Neuronal stem cell (in vitro differentiated cells): ENCODE data around the gene UNG.

Source experiments
- DNase-seq: peaks from one replicate; pipeline ENCODE4 v3.0.0-alpha.2; 2013; ENCODE audit warnings: low spot score
- H2AFZ ChIP-seq: one replicate; pipeline ENCODE4 v1.6.1; 2013; ENCODE audit warnings: mild to moderate bottlenecking, low read length, inconsistent platforms
- H2AK5ac ChIP-seq: 2 replicates; pipeline ENCODE4 v1.6.1; 2013; ENCODE audit warnings: low read depth, mild to moderate bottlenecking, inconsistent platforms, low read length, moderate library complexity, mixed read lengths
- H2BK120ac ChIP-seq: 2 replicates; pipeline ENCODE4 v1.6.1; 2013; ENCODE audit warnings: low read depth, mild to moderate bottlenecking, inconsistent platforms, low read length, moderate library complexity, mixed read lengths
- H2BK12ac ChIP-seq: one replicate; pipeline ENCODE4 v1.6.1; 2013; ENCODE audit warnings: low read length, inconsistent platforms
- H2BK15ac ChIP-seq: 2 replicates; pipeline ENCODE4 v1.6.1; 2013; ENCODE audit warnings: mild to moderate bottlenecking, low read length, inconsistent platforms, mixed read lengths
- H2BK5ac ChIP-seq: one replicate; pipeline ENCODE4 v1.6.1; 2013; ENCODE audit warnings: inconsistent platforms, mild to moderate bottlenecking, low read length, moderate library complexity
- H3K14ac ChIP-seq: one replicate; pipeline ENCODE4 v1.6.1; 2013; ENCODE audit warnings: low read length, inconsistent platforms
- H3K18ac ChIP-seq: 2 replicates; pipeline ENCODE4 v1.6.1; 2013; ENCODE audit warnings: low read length, inconsistent platforms
- H3K23ac ChIP-seq: 2 replicates; pipeline ENCODE4 v1.6.1; 2013; ENCODE audit warnings: low read depth, mild to moderate bottlenecking, mixed read lengths, low read length, inconsistent platforms; ENCODE audit not compliant: poor library complexity
- H3K27ac ChIP-seq: replicated peaks from 3 replicates; pipeline ENCODE4 v1.5.1; 2013; ENCODE audit warnings: low read length, inconsistent platforms
- H3K27me3 ChIP-seq, 3 experiments: 2 replicates each; pipeline ENCODE4 v1.6.1; 2013; ENCODE audit warnings: low read length in 3 of 3, mild to moderate bottlenecking in 2 of 3, inconsistent platforms in 1 of 3, low read depth in 1 of 3, mixed read lengths in 1 of 3, moderate library complexity in 1 of 3; ENCODE audit not compliant: control insufficient read depth in 3 of 3, insufficient read depth in 3 of 3
- H3K36me3 ChIP-seq, 2 donors: replicated peaks in 1 of 2; 2 replicates each; pipeline ENCODE4 v1.6.1; 2013; ENCODE audit warnings: low read length in 2 of 2; ENCODE audit not compliant: control insufficient read depth in 2 of 2, insufficient read depth in 2 of 2
- H3K4ac ChIP-seq: 2 replicates; pipeline ENCODE4 v1.6.1; 2013; ENCODE audit warnings: inconsistent platforms, mild to moderate bottlenecking, low read length, moderate library complexity
- H3K4me1 ChIP-seq, 2 donors: 1 replicate in 1 of 2; 2 replicates in 1 of 2; pipeline ENCODE4 v1.6.1; 2013; ENCODE audit warnings: low read length in 2 of 2, low read depth in 1 of 2; ENCODE audit not compliant: control insufficient read depth in 2 of 2, insufficient read depth in 1 of 2
- H3K4me2 ChIP-seq: one replicate; pipeline ENCODE4 v1.6.1; 2013; ENCODE audit warnings: mild to moderate bottlenecking, low read length, inconsistent platforms; ENCODE audit not compliant: insufficient read depth, poor library complexity, severe bottlenecking
- H3K4me3 ChIP-seq, 2 donors: 2 replicates each; pipeline ENCODE4 v1.5.1; 2013; ENCODE audit warnings: low read length in 2 of 2, mild to moderate bottlenecking in 2 of 2, inconsistent platforms in 1 of 2, moderate library complexity in 1 of 2
- H3K79me1 ChIP-seq: one replicate; pipeline ENCODE4 v1.6.1; 2013; ENCODE audit warnings: low read depth, mild to moderate bottlenecking, inconsistent platforms, low read length, moderate library complexity
- H3K9ac ChIP-seq: one replicate; pipeline ENCODE4 v1.6.1; 2013; ENCODE audit warnings: mild to moderate bottlenecking, low read depth, low read length, inconsistent platforms; ENCODE audit not compliant: poor library complexity
- H3K9me3 ChIP-seq, 2 donors: replicated peaks in 1 of 2; 2 replicates each; pipeline versions ENCODE3 to v1.6.1; 2013; ENCODE audit warnings: low read length in 2 of 2, mild to moderate bottlenecking in 2 of 2, inconsistent platforms in 1 of 2, low read depth in 1 of 2, mixed read lengths in 1 of 2, moderate library complexity in 1 of 2; ENCODE audit not compliant: control insufficient read depth in 2 of 2, insufficient read depth in 1 of 2
- H4K8ac ChIP-seq: one replicate; pipeline ENCODE4 v1.6.1; 2013; ENCODE audit warnings: low read depth, mild to moderate bottlenecking, inconsistent platforms, low read length, moderate library complexity
- H4K91ac ChIP-seq: one replicate; pipeline ENCODE4 v1.6.1; 2013; ENCODE audit warnings: low read length, low read depth, mild to moderate bottlenecking, inconsistent platforms; ENCODE audit not compliant: poor library complexity
- WGBS, 2 donors: extraction: QIAGEN DNeasy Blood & Tissue Kit; methylation state at CpG; one replicate each; pipeline ENCODE4 v1.1.7; 2013; ENCODE audit warnings: missing lambda C conversion rate in 2 of 2, mixed read lengths in 1 of 2; ENCODE audit not compliant: insufficient read length in 2 of 2, insufficient replicate concordance in 1 of 2; ENCODE audit errors: extremely low coverage in 2 of 2; 5-methylcytosine and 5-hydroxymethylcytosine counted together

The UNG gene

DNA sequence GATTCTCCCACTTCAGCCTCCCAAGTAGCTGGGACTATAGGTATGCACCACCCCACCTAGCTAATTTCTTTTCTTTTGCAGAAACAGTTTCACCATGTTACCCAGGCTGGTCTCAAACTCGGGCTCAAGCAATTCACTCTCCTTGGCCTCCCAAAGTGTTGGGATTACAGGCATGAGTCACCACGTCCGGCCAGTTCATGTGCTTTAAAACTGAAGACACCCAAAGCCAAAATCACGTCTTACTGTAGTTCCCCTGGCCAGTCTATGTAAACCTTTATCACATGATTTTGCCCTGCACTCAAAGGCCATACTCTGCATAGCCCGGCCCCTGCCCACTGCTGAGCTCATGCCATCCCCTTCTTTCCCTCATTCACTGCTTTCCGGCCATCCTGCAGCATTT is 8.6 kb upstream of the UNG start:
- Histone ChIP-seq H2BK15ac (no peak overlapping the region), H3K14ac (no peak overlapping the region)
- no CpG with 5 or more reads among the region's 6 CpGs for WGBS, 2 donors

GRCh38 chr12:109089683-109090082 is 7.7 kb upstream of the UNG start:
- no peak overlapping the region for H2AK5ac ChIP-seq
- H4K8ac ChIP-seq, result no peak overlapping the region
- no peaks in the 10 kb centered on the region for H3K79me1 ChIP-seq
- H3K9me3 ChIP-seq, result peaks cover 1 to 7% of the 10 kb centered on the region in 2 donors
- H3K23ac ChIP-seq, result no peak overlapping the region
- WGBS, 2 donors, result no CpG with 5 or more reads among the region's 7 CpGs
- DNase-seq, result no peak
- H2BK15ac ChIP-seq, result no peak overlapping the region
- no peak overlapping the region for H2BK120ac ChIP-seq
- no peak overlapping the region for H3K4me2 ChIP-seq
- peaks cover 23 to 76% of the 10 kb centered on the region in 2 donors for H3K36me3 ChIP-seq
- H3K18ac ChIP-seq, result no peak overlapping the region
- H4K91ac ChIP-seq, result no peak overlapping the region
- no peak overlapping the region for H3K27ac ChIP-seq
- H3K14ac ChIP-seq, result no peak overlapping the region
- H3K9ac ChIP-seq, result no peak overlapping the region
- no peak overlapping the region for H2AFZ ChIP-seq
- no peaks in the 10 kb centered on the region for H3K27me3 ChIP-seq
- no peak overlapping the region for H2BK5ac ChIP-seq
- H2BK12ac ChIP-seq, result no peak overlapping the region
- H3K4ac ChIP-seq, result no peak overlapping the region
- peaks cover 9 to 10% of the 10 kb centered on the region in 2 donors for H3K4me1 ChIP-seq
- no peak overlapping the region for H3K4me3 ChIP-seq

More for the DNA sequence above, 8.6 kb upstream of the UNG start:
- Histone ChIP-seq H3K27me3 (no peaks in the 10 kb centered on the region), H3K9ac (no peak overlapping the region), H4K8ac (no peak overlapping the region), H3K27ac (no peak overlapping the region), H2BK5ac (no peak overlapping the region), H3K9me3 (peaks cover 1 to 7% of the 10 kb centered on the region in 2 donors), H3K4me2 (no peak overlapping the region), H3K18ac (no peak overlapping the region), H3K79me1 (no peaks in the 10 kb centered on the region), H3K4me1 (peaks cover 9 to 10% of the 10 kb centered on the region in 2 donors), H3K4me3 (no peak overlapping the region), H4K91ac (no peak overlapping the region), H2AFZ (no peak overlapping the region), H3K36me3 (peaks cover 23 to 85% of the 10 kb centered on the region in 2 donors), H2BK120ac (no peak overlapping the region), H2AK5ac (no peak overlapping the region), H2BK12ac (no peak overlapping the region), H3K23ac (no peak overlapping the region), H3K4ac (no peak overlapping the region)
- DNase-seq, result no peak

DNA sequence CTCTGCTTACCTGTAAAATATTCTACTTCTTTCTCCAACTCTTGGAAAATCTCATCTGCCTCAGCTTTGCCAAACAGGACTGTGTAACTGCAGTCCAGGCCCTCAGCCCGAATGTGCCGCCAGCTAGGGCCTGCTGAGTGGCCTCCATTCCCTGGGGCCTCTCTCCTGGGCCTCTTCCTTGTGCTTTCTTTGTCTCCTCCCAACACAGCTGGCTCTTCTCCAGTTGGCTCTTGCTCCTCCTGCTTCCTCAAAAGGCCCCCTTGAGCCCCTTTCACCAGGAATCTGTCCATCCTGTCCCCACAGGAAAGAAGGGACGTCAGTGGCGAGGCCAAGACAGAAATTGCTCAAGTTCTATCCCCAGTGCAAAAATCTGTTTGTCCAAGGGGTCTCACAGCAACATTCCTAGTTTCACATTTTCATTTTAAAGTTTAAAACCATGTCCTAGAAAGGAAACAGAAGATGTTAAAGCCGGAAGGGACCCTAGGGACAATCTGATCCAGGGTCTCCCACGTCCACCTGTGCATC is 4.8 kb upstream of the UNG start:
- no peak overlapping the region for H3K4ac ChIP-seq
- H3K27ac ChIP-seq, result no peak overlapping the region

DNA sequence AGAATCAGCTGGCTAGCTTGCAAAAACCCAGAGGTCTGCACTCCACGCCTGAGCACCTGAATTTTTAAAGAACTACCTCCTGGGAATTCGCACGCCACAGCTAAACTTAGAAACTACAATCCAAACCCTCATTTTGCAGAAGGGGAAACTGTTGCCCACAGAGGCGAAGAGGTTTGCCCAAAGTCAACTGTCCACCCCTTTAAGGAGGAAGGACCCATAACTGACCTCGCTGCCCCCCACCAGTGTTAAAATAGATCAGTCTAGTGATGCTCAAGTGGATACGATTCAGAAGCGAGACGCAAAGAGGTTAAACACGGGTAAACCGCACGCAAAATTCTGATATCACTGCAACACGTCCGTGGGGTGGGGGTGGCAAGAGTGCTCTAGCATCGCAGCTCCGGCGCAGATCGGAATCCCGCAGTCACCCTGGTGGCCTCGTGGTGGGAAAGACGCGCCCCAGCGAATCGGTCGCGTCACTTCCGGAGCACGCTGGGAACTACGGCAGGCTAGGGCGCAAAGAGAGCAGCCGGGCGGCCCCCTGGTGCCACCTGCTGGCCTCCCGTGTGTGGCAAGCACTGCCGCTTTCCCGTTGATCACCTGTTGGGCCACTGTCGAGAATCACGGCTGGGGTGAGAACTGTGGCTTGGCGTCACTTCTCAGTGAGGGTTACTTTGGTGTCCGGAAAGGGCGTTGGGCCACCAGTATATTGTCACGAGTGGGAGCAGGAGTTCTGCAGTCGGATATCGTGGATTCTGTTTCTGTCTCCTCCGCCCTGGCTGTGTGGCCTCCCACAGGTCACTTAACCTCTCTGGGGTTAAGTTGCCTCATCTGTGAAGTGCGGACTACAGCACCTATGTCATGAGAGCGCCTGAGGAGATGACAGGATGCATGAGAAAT is 4.1 kb upstream of the UNG start, which contains the start of gene ALKBH2:
ALKBH2 (minus strand) TSS at position 451 of the 897 bp plus-strand sequence. CDS start 686 bp downstream, outside the sequence.
- Histone ChIP-seq H3K18ac (peak within 1 kb of the TSS; percentile 82), H3K23ac (peak within 1 kb of the TSS; percentile 95), H2BK15ac (no peak within 1 kb of the TSS), H3K9ac (peak within 1 kb of the TSS; percentile 71), H3K27me3 (no peaks in the 10 kb centered on the region), H3K4me3 (peak within 1 kb of the TSS; percentile 51 to 74), H3K27ac (no peak within 1 kb of the TSS), H2BK120ac (no peak within 1 kb of the TSS), H3K4me2 (peak within 1 kb of the TSS; percentile 54), H3K79me1 (no peaks in the 10 kb centered on the region), H3K36me3 (peaks cover 14 to 40% of the 10 kb centered on the region in 2 donors), H3K4ac (no peak within 1 kb of the TSS), H2BK5ac (no peak within 1 kb of the TSS), H2AK5ac (peak within 1 kb of the TSS; percentile 43), H2AFZ (peak within 1 kb of the TSS; percentile 77), H4K8ac (no peak within 1 kb of the TSS), H3K9me3 (peaks cover 0 to 7% of the 10 kb centered on the region in 2 donors), H2BK12ac (no peak within 1 kb of the TSS), H4K91ac (no peak within 1 kb of the TSS), H3K14ac (no peak within 1 kb of the TSS), H3K4me1 (peaks cover 10 to 11% of the 10 kb centered on the region in 2 donors)
- DNase-seq, result peak; percentile 77
- WGBS, 2 donors, result no CpG with 5 or more reads among the region's 45 CpGs

More for the DNA sequence above, 4.8 kb upstream of the UNG start:
- Histone ChIP-seq H3K36me3 (peaks cover 14 to 47% of the 10 kb centered on the region in 2 donors), H3K4me3 (peak overlapping the region in 1 of 2 donors; percentile 51), H2AK5ac (peak overlapping the region; percentile 43), H2BK120ac (no peak overlapping the region), H3K4me2 (no peak overlapping the region), H2BK12ac (no peak overlapping the region), H3K9me3 (peaks cover 0 to 7% of the 10 kb centered on the region in 2 donors), H4K91ac (no peak overlapping the region), H4K8ac (no peak overlapping the region), H3K23ac (no peak overlapping the region), H3K4me1 (peaks cover 10 to 11% of the 10 kb centered on the region in 2 donors), H3K27me3 (no peaks in the 10 kb centered on the region), H3K14ac (no peak overlapping the region), H2BK15ac (no peak overlapping the region), H3K9ac (no peak overlapping the region), H2BK5ac (no peak overlapping the region), H2AFZ (peak overlapping the region; percentile 77), H3K79me1 (no peaks in the 10 kb centered on the region), H3K18ac (no peak overlapping the region)
- no peak for DNase-seq
- no CpG with 5 or more reads among the region's 6 CpGs for WGBS, 2 donors
